Hepatocyte (in vitro differentiated cells): ENCODE results near the gene MOGAT1. TPM values are rescaled to one million over a fixed set of nuclear protein-coding genes. Genes with fewer than 3 reads are reported as not detected.

ENCODE experiments used
- DNase-seq: peaks from one replicate; pipeline ENCODE4 v3.0.0-alpha.2; 2016; ENCODE audit warnings: low spot score
- H2AFZ ChIP-seq: fragments of 200-600 bp; sonication (generic); 2 replicates; pipeline ENCODE4 v1.6.0; 2016; ENCODE audit warnings: antibody characterized with exemption, mild to moderate bottlenecking
- H3K27ac ChIP-seq: fragments of 200-600 bp; sonication (generic); 2 replicates; pipeline ENCODE4 v1.5.1; 2016; ENCODE audit warnings: mild to moderate bottlenecking
- H3K27me3 ChIP-seq: fragments of 200-600 bp; sonication (generic); 2 replicates; pipeline ENCODE4 v1.6.1; 2016
- H3K36me3 ChIP-seq: fragments of 200-600 bp; sonication (generic); replicated peaks from 2 replicates; pipeline ENCODE4 v1.5.1; 2016; ENCODE audit warnings: low read depth; ENCODE audit not compliant: insufficient read depth
- H3K4me1 ChIP-seq: fragments of 200-600 bp; sonication (generic); 2 replicates; pipeline ENCODE4 v1.5.1; 2016; ENCODE audit warnings: mild to moderate bottlenecking, moderate library complexity; ENCODE audit not compliant: insufficient read depth
- H3K4me2 ChIP-seq: fragments of 200-600 bp; sonication (generic); 2 replicates; pipeline ENCODE4 v1.6.0; 2016
- H3K4me3 ChIP-seq: fragments of 200-600 bp; sonication (generic); 2 replicates; pipeline ENCODE4 v1.5.1; 2016; ENCODE audit warnings: mild to moderate bottlenecking
- H3K79me2 ChIP-seq: fragments of 200-600 bp; sonication (generic); 2 replicates; pipeline ENCODE4 v1.6.0; 2017; ENCODE audit warnings: mild to moderate bottlenecking
- H3K9me2 ChIP-seq: fragments of 200-600 bp; sonication (generic); replicated peaks from 2 replicates; pipeline ENCODE4 v1.6.0; 2017; ENCODE audit warnings: mild to moderate bottlenecking; ENCODE audit not compliant: insufficient read depth
- H3K9me3 ChIP-seq: fragments of 200-600 bp; sonication (generic); 2 replicates; pipeline ENCODE4 v1.5.1; 2016; ENCODE audit warnings: low read depth, mild to moderate bottlenecking
- H4K20me1 ChIP-seq: fragments of 200-600 bp; sonication (generic); 2 replicates; pipeline ENCODE4 v1.6.0; 2016; ENCODE audit warnings: mild to moderate bottlenecking; ENCODE audit not compliant: insufficient read depth, poor library complexity, severe bottlenecking
- CTCF ChIP-seq: fragments of 200-600 bp; sonication (generic); IDR thresholded peaks from 2 replicates; pipeline ENCODE4 v1.5.1; 2016; ENCODE audit warnings: antibody characterized with exemption, mild to moderate bottlenecking; ENCODE audit not compliant: poor library complexity
- EZH2 ChIP-seq: fragments of 200-600 bp; sonication (generic); IDR thresholded peaks from 2 replicates; pipeline ENCODE4 v1.6.1; 2016; ENCODE audit warnings: antibody characterized with exemption, mild to moderate bottlenecking, borderline replicate concordance
- EZH2phosphoT487 ChIP-seq: fragments of 200-600 bp; sonication (generic); IDR thresholded peaks from one replicate; pipeline ENCODE4 v1.6.1; 2018; ENCODE audit warnings: antibody characterized with exemption, mild to moderate bottlenecking, low read depth, moderate library complexity; ENCODE audit not compliant: unreplicated experiment, severe bottlenecking
- WGBS: methylation state at CpG from one replicate; pipeline ENCODE4 v1.1.6; 2016; ENCODE audit warnings: low lambda C conversion rate; ENCODE audit errors: missing lambda C conversion rate; 5-methylcytosine and 5-hydroxymethylcytosine counted together
- polyA plus RNA-seq: library from polyadenylated mRNA; unstranded; fragments of >200 nt; fragmentation: Nextera tagmentation; extraction: Ambion mirVana; gene quantifications from 2 replicates; pipeline ENCODE4 v1.2.1, GENCODE V29; 2016
- total RNA-seq: library from RNA; depleted of rRNA; stranded (reverse); fragments of >200 nt; gene quantifications from 2 replicates; pipeline ENCODE4 v1.2.3, GENCODE V29; 2014

The MOGAT1 gene
- total and polyA plus RNA-seq, 2 experiments from 2014 or later, result not detected

- Histone ChIP-seq H4K20me1 (no peaks in the 10 kb centered on the region), H3K79me2 (no peaks in the 10 kb centered on the region), H3K27me3 (no peaks in the 10 kb centered on the region), H3K36me3 (no peaks in the 10 kb centered on the region), H3K4me1 (peaks cover 20% of the 10 kb centered on the region), H3K9me2 (no peaks in the 10 kb centered on the region), H3K4me2 (no peak overlapping the region), H3K9me3 (no peaks in the 10 kb centered on the region), H3K4me3 (no peak overlapping the region), H2AFZ (no peak overlapping the region), H3K27ac (no peak overlapping the region)
- TF ChIP-seq EZH2phosphoT487 (no peak), CTCF (no peak), EZH2 (no peak)
- DNase-seq, result no peak
- WGBS, result 90% methylated on average over 3 of the region's 3 CpGs
Observed at GRCh38 chr2:222750533-222750932, 79.1 kb downstream of the MOGAT1 start.

GRCh38 chr2:222751238-222751637 is 79.8 kb downstream of the MOGAT1 start:
- Histone ChIP-seq H4K20me1 (no peaks in the 10 kb centered on the region), H3K9me3 (no peaks in the 10 kb centered on the region), H2AFZ (no peak overlapping the region), H3K4me3 (no peak overlapping the region), H3K9me2 (no peaks in the 10 kb centered on the region), H3K4me2 (no peak overlapping the region), H3K4me1 (peaks cover 20% of the 10 kb centered on the region), H3K27ac (no peak overlapping the region), H3K36me3 (no peaks in the 10 kb centered on the region), H3K27me3 (no peaks in the 10 kb centered on the region), H3K79me2 (no peaks in the 10 kb centered on the region)
- 92% methylated on average over 7 of the region's 7 CpGs for WGBS
- no peak for TF ChIP-seq EZH2phosphoT487
- TF ChIP-seq EZH2, result no peak
- TF ChIP-seq CTCF, result no peak
- DNase-seq, result no peak

- H3K27ac ChIP-seq, result peak overlapping the region; percentile 31
- DNase-seq, result no peak
- H3K27me3 ChIP-seq, result no peaks in the 10 kb centered on the region
- H2AFZ ChIP-seq, result no peak overlapping the region
- 70% methylated on average over 13 of the region's 13 CpGs for WGBS
- H3K4me2 ChIP-seq, result peak overlapping the region; percentile 46
- TF ChIP-seq EZH2 (no peak), CTCF (no peak), EZH2phosphoT487 (no peak)
- no peaks in the 10 kb centered on the region for H4K20me1 ChIP-seq
- H3K79me2 ChIP-seq, result no peaks in the 10 kb centered on the region
- no peaks in the 10 kb centered on the region for H3K36me3 ChIP-seq
- no peaks in the 10 kb centered on the region for H3K9me3 ChIP-seq
- H3K4me3 ChIP-seq, result no peak overlapping the region
- H3K9me2 ChIP-seq, result no peaks in the 10 kb centered on the region
- peaks cover 20% of the 10 kb centered on the region for H3K4me1 ChIP-seq
Observed at GRCh38 chr2:222751821-222752719, 80.6 kb downstream of the MOGAT1 start.
